ENCODE data around the gene TSPAN15. TPM values are rescaled to one million over a fixed set of nuclear protein-coding genes. Genes with fewer than 3 reads are reported as not detected.

The TSPAN15 gene
- polyA plus RNA-seq, 4 donors, result 43.2 to 72.1 (median 47.7) TPM

- Histone ChIP-seq H3K4me3 (ENCODE audit: low read depth in 1 of 3, low read length in 3 of 3) (no peak overlapping the region), H3K27me3 (ENCODE audit: control insufficient read depth in 3 of 3, insufficient read depth in 3 of 3, low read length in 3 of 3) (no peaks in the 10 kb centered on the region), H3K36me3 (ENCODE audit: control insufficient read depth in 3 of 3, insufficient read depth in 2 of 3, low read depth in 1 of 3, low read length in 3 of 3) (no peaks in the 10 kb centered on the region), H3K4me1 (ENCODE audit: control insufficient read depth in 3 of 3, insufficient read depth in 2 of 3, low read depth in 1 of 3, low read length in 2 of 3) (peaks cover 2 to 36% (median 6%) of the 10 kb centered on the region in 3 donors), H3K9me3 (ENCODE audit: control insufficient read depth in 2 of 2, insufficient read depth in 1 of 2, low read depth in 1 of 2, low read length in 1 of 2) (no peaks in the 10 kb centered on the region), H3K27ac (ENCODE audit: low read depth in 1 of 3, low read length in 2 of 3) (peak overlapping the region in 2 of 3 donors; percentile 12 to 38)
- FAIRE-seq (no peak), DNase-seq (peak; percentile 69 to 84)
- WGBS, 3 donors, result 49 to 81% (median 61%) methylated on average over 18 of the region's 18 CpGs
Observed at GRCh38 chr10:69419096-69419743, 32.0 kb upstream of the TSPAN15 start.

- WGBS, 3 donors, result 77 to 83% (median 81%) methylated on average over 9 to 11 of the region's 11 CpGs
- Histone ChIP-seq H3K4me1 (ENCODE audit: control insufficient read depth in 3 of 3, insufficient read depth in 2 of 3, low read depth in 1 of 3, low read length in 2 of 3) (peaks cover 2 to 38% (median 6%) of the 10 kb centered on the region in 3 donors), H3K9me3 (ENCODE audit: control insufficient read depth in 2 of 2, insufficient read depth in 1 of 2, low read depth in 1 of 2, low read length in 1 of 2) (no peaks in the 10 kb centered on the region), H3K36me3 (ENCODE audit: control insufficient read depth in 3 of 3, insufficient read depth in 2 of 3, low read depth in 1 of 3, low read length in 3 of 3) (no peaks in the 10 kb centered on the region), H3K27me3 (ENCODE audit: control insufficient read depth in 3 of 3, insufficient read depth in 3 of 3, low read length in 3 of 3) (no peaks in the 10 kb centered on the region), H3K27ac (ENCODE audit: low read depth in 1 of 3, low read length in 2 of 3) (peak overlapping the region in 2 of 3 donors; percentile 0 to 38), H3K4me3 (ENCODE audit: low read depth in 1 of 3, low read length in 3 of 3) (no peak overlapping the region)
- FAIRE-seq (no peak), DNase-seq (no peak)
Observed at GRCh38 chr10:69419744-69420126, 31.5 kb upstream of the TSPAN15 start.

GRCh38 chr10:69421611-69422308, 29.5 kb upstream of the TSPAN15 start:
- FAIRE-seq (no peak), DNase-seq (no peak)
- Histone ChIP-seq H3K27me3 (ENCODE audit: control insufficient read depth in 3 of 3, insufficient read depth in 3 of 3, low read length in 3 of 3) (no peaks in the 10 kb centered on the region), H3K36me3 (ENCODE audit: control insufficient read depth in 3 of 3, insufficient read depth in 2 of 3, low read depth in 1 of 3, low read length in 3 of 3) (no peaks in the 10 kb centered on the region), H3K4me1 (ENCODE audit: control insufficient read depth in 3 of 3, insufficient read depth in 2 of 3, low read depth in 1 of 3, low read length in 2 of 3) (peaks cover 9 to 52% (median 13%) of the 10 kb centered on the region in 3 donors), H3K9me3 (ENCODE audit: control insufficient read depth in 2 of 2, insufficient read depth in 1 of 2, low read depth in 1 of 2, low read length in 1 of 2) (peaks cover 0 to 3% of the 10 kb centered on the region in 2 donors), H3K4me3 (ENCODE audit: low read depth in 1 of 3, low read length in 3 of 3) (no peak overlapping the region), H3K27ac (ENCODE audit: low read depth in 1 of 3, low read length in 2 of 3) (peak overlapping the region in 1 of 3 donors; percentile 11)
- WGBS, 3 donors, result 61 to 72% (median 69%) methylated on average over 13 of the region's 13 CpGs

GRCh38 chr10:69422676-69423075, 28.6 kb upstream of the TSPAN15 start:
- H3K27me3 ChIP-seq (ENCODE audit: control insufficient read depth in 3 of 3, insufficient read depth in 3 of 3, low read length in 3 of 3), result no peaks in the 10 kb centered on the region
- H3K36me3 ChIP-seq (ENCODE audit: control insufficient read depth in 3 of 3, insufficient read depth in 2 of 3, low read depth in 1 of 3, low read length in 3 of 3), result no peaks in the 10 kb centered on the region
- peaks cover 9 to 48% (median 13%) of the 10 kb centered on the region in 3 donors for H3K4me1 ChIP-seq (ENCODE audit: control insufficient read depth in 3 of 3, insufficient read depth in 2 of 3, low read depth in 1 of 3, low read length in 2 of 3)
- H3K9me3 ChIP-seq (ENCODE audit: control insufficient read depth in 2 of 2, insufficient read depth in 1 of 2, low read depth in 1 of 2, low read length in 1 of 2), result peaks cover 0 to 3% of the 10 kb centered on the region in 2 donors
- 79 to 96% (median 85%) methylated on average over 3 to 4 of the region's 4 CpGs for WGBS, 3 donors
- FAIRE-seq (no peak), DNase-seq (no peak)
- H3K27ac ChIP-seq (ENCODE audit: low read depth in 1 of 3, low read length in 2 of 3), result no peak overlapping the region
- H3K4me3 ChIP-seq (ENCODE audit: low read depth in 1 of 3, low read length in 3 of 3), result no peak overlapping the region

GRCh38 chr10:69425041-69425440, 26.2 kb upstream of the TSPAN15 start:
- H3K27ac ChIP-seq (ENCODE audit: low read depth in 1 of 3, low read length in 2 of 3), result peak overlapping the region in 2 of 3 donors; percentile 70 to 87
- peaks cover 0 to 3% of the 10 kb centered on the region in 2 donors for H3K9me3 ChIP-seq (ENCODE audit: control insufficient read depth in 2 of 2, insufficient read depth in 1 of 2, low read depth in 1 of 2, low read length in 1 of 2)
- peaks cover 7 to 27% (median 9%) of the 10 kb centered on the region in 3 donors for H3K4me1 ChIP-seq (ENCODE audit: control insufficient read depth in 3 of 3, insufficient read depth in 2 of 3, low read depth in 1 of 3, low read length in 2 of 3)
- DNase-seq, result no peak
- WGBS, 3 donors, result 95 to 99% (median 97%) methylated on average over 2 of the region's 2 CpGs
- no peak overlapping the region for H3K4me3 ChIP-seq (ENCODE audit: low read depth in 1 of 3, low read length in 3 of 3)
- no peak for FAIRE-seq
- no peaks in the 10 kb centered on the region for H3K27me3 ChIP-seq (ENCODE audit: control insufficient read depth in 3 of 3, insufficient read depth in 3 of 3, low read length in 3 of 3)
- no peaks in the 10 kb centered on the region for H3K36me3 ChIP-seq (ENCODE audit: control insufficient read depth in 3 of 3, insufficient read depth in 2 of 3, low read depth in 1 of 3, low read length in 3 of 3)

GRCh38 chr10:69425511-69426298, 25.6 kb upstream of the TSPAN15 start:
- Histone ChIP-seq H3K9me3 (ENCODE audit: control insufficient read depth in 2 of 2, insufficient read depth in 1 of 2, low read depth in 1 of 2, low read length in 1 of 2) (peaks cover 0 to 3% of the 10 kb centered on the region in 2 donors), H3K4me1 (ENCODE audit: control insufficient read depth in 3 of 3, insufficient read depth in 2 of 3, low read depth in 1 of 3, low read length in 2 of 3) (peaks cover 7 to 27% (median 9%) of the 10 kb centered on the region in 3 donors), H3K4me3 (ENCODE audit: low read depth in 1 of 3, low read length in 3 of 3) (no peak overlapping the region), H3K36me3 (ENCODE audit: control insufficient read depth in 3 of 3, insufficient read depth in 2 of 3, low read depth in 1 of 3, low read length in 3 of 3) (no peaks in the 10 kb centered on the region), H3K27me3 (ENCODE audit: control insufficient read depth in 3 of 3, insufficient read depth in 3 of 3, low read length in 3 of 3) (no peaks in the 10 kb centered on the region), H3K27ac (ENCODE audit: low read depth in 1 of 3, low read length in 2 of 3) (peak overlapping the region; percentile 63 to 87 (median 70))
- FAIRE-seq, result no peak
- 11 to 38% (median 18%) methylated on average over 5 of the region's 5 CpGs for WGBS, 3 donors
- peak; percentile 90 to 93 for DNase-seq

- peak overlapping the region; percentile 63 to 86 (median 70) for H3K27ac ChIP-seq (ENCODE audit: low read depth in 1 of 3, low read length in 2 of 3)
- H3K27me3 ChIP-seq (ENCODE audit: control insufficient read depth in 3 of 3, insufficient read depth in 3 of 3, low read length in 3 of 3), result no peaks in the 10 kb centered on the region
- DNase-seq (peak in 1 of 2 donors; percentile 46), FAIRE-seq (no peak)
- H3K4me3 ChIP-seq (ENCODE audit: low read depth in 1 of 3, low read length in 3 of 3), result no peak overlapping the region
- H3K36me3 ChIP-seq (ENCODE audit: control insufficient read depth in 3 of 3, insufficient read depth in 2 of 3, low read depth in 1 of 3, low read length in 3 of 3), result no peaks in the 10 kb centered on the region
- H3K4me1 ChIP-seq (ENCODE audit: control insufficient read depth in 3 of 3, insufficient read depth in 2 of 3, low read depth in 1 of 3, low read length in 2 of 3), result peaks cover 7 to 27% (median 9%) of the 10 kb centered on the region in 3 donors
- peaks cover 0 to 3% of the 10 kb centered on the region in 2 donors for H3K9me3 ChIP-seq (ENCODE audit: control insufficient read depth in 2 of 2, insufficient read depth in 1 of 2, low read depth in 1 of 2, low read length in 1 of 2)
- WGBS, 3 donors, result 72 to 79% (median 76%) methylated on average over 4 of the region's 4 CpGs
Observed at GRCh38 chr10:69426376-69426727, 24.9 kb upstream of the TSPAN15 start.

GRCh38 chr10:69428165-69428564, 23.1 kb upstream of the TSPAN15 start:
- 16 to 61% (median 34%) methylated on average over 8 of the region's 8 CpGs for WGBS, 3 donors
- Histone ChIP-seq H3K4me3 (ENCODE audit: low read depth in 1 of 3, low read length in 3 of 3) (no peak overlapping the region), H3K36me3 (ENCODE audit: control insufficient read depth in 3 of 3, insufficient read depth in 2 of 3, low read depth in 1 of 3, low read length in 3 of 3) (no peaks in the 10 kb centered on the region), H3K27ac (ENCODE audit: low read depth in 1 of 3, low read length in 2 of 3) (no peak overlapping the region), H3K27me3 (ENCODE audit: control insufficient read depth in 3 of 3, insufficient read depth in 3 of 3, low read length in 3 of 3) (no peaks in the 10 kb centered on the region), H3K9me3 (ENCODE audit: control insufficient read depth in 2 of 2, insufficient read depth in 1 of 2, low read depth in 1 of 2, low read length in 1 of 2) (peaks cover 0 to 3% of the 10 kb centered on the region in 2 donors), H3K4me1 (ENCODE audit: control insufficient read depth in 3 of 3, insufficient read depth in 2 of 3, low read depth in 1 of 3, low read length in 2 of 3) (peaks cover 7 to 25% (median 9%) of the 10 kb centered on the region in 3 donors)
- DNase-seq, result peak in 1 of 2 donors; percentile 36
- no peak for FAIRE-seq
